SU-DHL-6 (cell line): Measurements from ENCODE around the gene PSME3IP1.

Source experiments
- CTCF ChIP-seq: fragments of 200-600 bp; sonication (generic); IDR thresholded peaks from one replicate; pipeline ENCODE4 v1.5.1; 2017; ENCODE audit warnings: antibody characterized with exemption, mild to moderate bottlenecking, low read length, moderate library complexity; ENCODE audit not compliant: insufficient read depth, poor library complexity, severe bottlenecking
- EZH2phosphoT487 ChIP-seq: fragments of 200-600 bp; sonication (generic), shearing (Covaris generic); conservative IDR thresholded peaks from 2 replicates; pipeline ENCODE4 v1.6.1; 2018; ENCODE audit warnings: mild to moderate bottlenecking, antibody characterized with exemption, low read length, moderate library complexity, mixed read lengths

GRCh38 chr16:57194512-57194911 is 8.7 kb upstream of the PSME3IP1 start:
- TF ChIP-seq CTCF (no peak), EZH2phosphoT487 (no peak)
